ENCODE data around the gene HYAL2. TPM values are rescaled to one million over a fixed set of nuclear protein-coding genes. Genes with fewer than 3 reads are reported as not detected.

Gene HYAL2
- total and polyA plus RNA-seq, 10 of the 15 experiments (the other 5 are each of a cell fraction or from before 2014, with no cell fraction given) = 0.06 to 21.8 (median 12.7) TPM

GRCh38 chr3:50337175-50337861 is 14.8 kb upstream of the HYAL2 start (continued):
- TF ChIP-seq CHD2 (IDR thresholded peaks at IDR 0.05; ENCODE audit: borderline replicate concordance, low read depth, low read length) (peak; percentile 66; the same call in 1 of the 2 replicates), DPF2 (IDR thresholded peaks at IDR 0.05) (peak; percentile 56; the same call in 1 of the 2 replicates), POLR2AphosphoS2 (IDR thresholded peaks at IDR 0.05; ENCODE audit: low read depth, low read length) (0 out of 2 replicates have a peak, but pooled peaks have one; percentile 77), FOXM1 (IDR thresholded peaks at IDR 0.05; ENCODE audit: low read depth, low read length) (no peak), POU2F2 (IDR thresholded peaks at IDR 0.05; ENCODE audit: borderline replicate concordance, low read depth, low read length) (0 out of 3 replicates have a peak, but pooled peaks have one; percentile 8), ZNF207 (IDR thresholded peaks at IDR 0.05; ENCODE audit: borderline replicate concordance) (peak; percentile 62; the same call in 1 of the 2 replicates), BRCA1 (IDR thresholded peaks at IDR 0.05; ENCODE audit: low read depth, low read length) (no peak), ZNF384 (IDR thresholded peaks at IDR 0.05; ENCODE audit: borderline replicate concordance, low read depth, low read length) (no peak), SMAD5 (IDR thresholded peaks at IDR 0.05; ENCODE audit: low read depth) (peak; percentile 56; the same call in 1 of the 2 replicates), REST (IDR thresholded peaks at IDR 0.05; ENCODE audit: low read depth, low read length) (no peak), POLR2A (IDR thresholded peaks at IDR 0.05; ENCODE audit: low read depth, low read length) (peak; percentile 92), RFX5 (IDR thresholded peaks at IDR 0.05; ENCODE audit: low read depth, low read length) (peak; percentile 19; the same call in 1 of the 2 replicates), ZNF687 (IDR thresholded peaks at IDR 0.05) (peak; percentile 62), RCOR1 (conservative IDR thresholded peaks at IDR 0.05; ENCODE audit: low read depth, low read length) (no peak), SP1 (IDR thresholded peaks at IDR 0.05; ENCODE audit: low read depth, low read length) (peak; percentile 60), E2F4 (IDR thresholded peaks at IDR 0.05; ENCODE audit: low read depth, low read length) (peak; percentile 88)
